Fibroblast of skin of right biceps (primary cell): Measurements from ENCODE around the gene TFR2.

Experiments used
- DNase-seq: peaks from one replicate; pipeline ENCODE4 v3.0.0-alpha.2; 2013

The TFR2 gene

GRCh38 chr7:100570954-100571828 lies 70.2 kb downstream of the TFR2 start:
- no peak for DNase-seq
